ENCODE results near the gene CTNNAL1. TPM values are rescaled to one million over a fixed set of nuclear protein-coding genes. Genes with fewer than 3 reads are reported as not detected.

Gene CTNNAL1
- total RNA-seq, 2 donors from 2014 or later: 98.9 to 120 TPM

DNA sequence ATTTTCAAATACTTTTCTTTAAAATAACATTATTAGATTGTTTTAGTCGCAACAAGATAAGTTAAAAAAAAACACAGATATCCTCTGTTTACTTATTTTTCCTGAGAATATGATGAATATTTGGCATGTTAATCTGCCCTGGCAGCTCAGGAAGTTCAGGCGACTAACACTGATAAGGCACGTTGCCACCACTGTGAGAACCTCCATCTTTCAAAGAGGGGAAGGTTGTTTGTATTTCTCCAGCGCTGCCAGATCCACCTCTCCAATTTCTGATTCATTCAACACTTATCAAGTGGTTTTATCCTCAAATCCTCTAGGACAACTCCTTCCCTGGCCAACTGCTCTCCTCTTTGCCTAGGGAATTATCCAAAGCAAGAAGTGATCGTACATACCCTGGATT lies 21.8 kb downstream of the CTNNAL1 start:
- Histone ChIP-seq H3K4me1 (peaks cover 0 to 48% of the 10 kb centered on the region in 2 donors), H3K36me3 (peaks cover 14% of the 10 kb centered on the region), H3K27ac (peak overlapping the region; percentile 56 to 64), H3K4me3 (no peak overlapping the region), H3K27me3 (no peaks in the 10 kb centered on the region), H3K9me3 (no peaks in the 10 kb centered on the region)
- no peak for DNase-seq (ENCODE audit: low spot score)
- TF ChIP-seq, protein P1, sequence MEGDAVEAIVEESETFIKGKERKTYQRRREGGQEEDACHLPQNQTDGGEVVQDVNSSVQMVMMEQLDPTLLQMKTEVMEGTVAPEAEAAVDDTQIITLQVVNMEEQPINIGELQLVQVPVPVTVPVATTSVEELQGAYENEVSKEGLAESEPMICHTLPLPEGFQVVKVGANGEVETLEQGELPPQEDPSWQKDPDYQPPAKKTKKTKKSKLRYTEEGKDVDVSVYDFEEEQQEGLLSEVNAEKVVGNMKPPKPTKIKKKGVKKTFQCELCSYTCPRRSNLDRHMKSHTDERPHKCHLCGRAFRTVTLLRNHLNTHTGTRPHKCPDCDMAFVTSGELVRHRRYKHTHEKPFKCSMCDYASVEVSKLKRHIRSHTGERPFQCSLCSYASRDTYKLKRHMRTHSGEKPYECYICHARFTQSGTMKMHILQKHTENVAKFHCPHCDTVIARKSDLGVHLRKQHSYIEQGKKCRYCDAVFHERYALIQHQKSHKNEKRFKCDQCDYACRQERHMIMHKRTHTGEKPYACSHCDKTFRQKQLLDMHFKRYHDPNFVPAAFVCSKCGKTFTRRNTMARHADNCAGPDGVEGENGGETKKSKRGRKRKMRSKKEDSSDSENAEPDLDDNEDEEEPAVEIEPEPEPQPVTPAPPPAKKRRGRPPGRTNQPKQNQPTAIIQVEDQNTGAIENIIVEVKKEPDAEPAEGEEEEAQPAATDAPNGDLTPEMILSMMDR (IDR thresholded peaks at IDR 0.05): no peak

DNA sequence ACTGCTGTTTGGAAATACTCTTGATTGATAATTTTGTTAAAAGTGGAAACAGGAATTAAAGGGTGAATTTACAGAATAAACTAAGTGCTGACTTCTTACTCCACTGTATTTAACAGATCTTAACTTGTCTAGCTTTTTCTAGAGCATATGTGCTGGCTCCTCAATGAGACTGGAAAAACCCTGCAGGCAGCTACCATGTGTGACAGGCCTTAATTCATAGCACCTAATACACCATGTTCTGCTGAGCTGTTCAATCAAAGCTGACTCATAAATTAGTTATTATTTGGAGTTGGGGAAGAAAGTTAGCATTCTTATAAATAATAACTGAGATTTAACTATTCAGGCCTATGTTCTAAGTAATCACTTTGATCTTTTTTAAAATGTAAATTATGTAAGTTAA lies 29.4 kb downstream of the CTNNAL1 start:
- Histone ChIP-seq H3K4me1 (no peaks in the 10 kb centered on the region), H3K27me3 (no peaks in the 10 kb centered on the region), H3K27ac (no peak overlapping the region), H3K36me3 (peaks cover 19% of the 10 kb centered on the region), H3K9me3 (no peaks in the 10 kb centered on the region), H3K4me3 (no peak overlapping the region)
- TF ChIP-seq, protein P1 (IDR thresholded peaks at IDR 0.05): no peak
- DNase-seq (ENCODE audit: low spot score): no peak

DNA sequence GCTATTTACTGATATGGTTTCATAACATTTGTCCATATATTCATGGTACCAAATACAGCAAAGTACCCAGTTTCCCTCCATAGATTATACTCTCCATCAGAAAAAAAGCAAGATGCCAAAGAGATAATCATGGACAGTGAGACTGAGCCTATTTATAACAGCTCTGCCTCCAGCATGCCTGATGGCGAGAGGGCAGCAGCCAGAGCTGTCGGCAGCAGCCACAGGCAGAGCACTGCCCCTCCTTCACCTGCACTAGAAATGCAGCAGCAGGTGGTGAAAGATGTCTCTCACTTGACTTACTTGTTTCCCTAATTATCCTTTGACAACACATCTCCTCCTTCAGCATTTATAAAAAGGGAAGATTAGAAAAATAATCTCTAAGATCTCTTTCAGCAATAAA lies 32.4 kb downstream of the CTNNAL1 start:
- Histone ChIP-seq H3K27me3 (no peaks in the 10 kb centered on the region), H3K4me3 (no peak overlapping the region), H3K9me3 (no peaks in the 10 kb centered on the region), H3K36me3 (peaks cover 24% of the 10 kb centered on the region), H3K4me1 (no peaks in the 10 kb centered on the region), H3K27ac (peak overlapping the region; percentile 13 to 37)
- no peak for DNase-seq (ENCODE audit: low spot score)
- TF ChIP-seq, protein P1 (IDR thresholded peaks at IDR 0.05): no peak

DNA sequence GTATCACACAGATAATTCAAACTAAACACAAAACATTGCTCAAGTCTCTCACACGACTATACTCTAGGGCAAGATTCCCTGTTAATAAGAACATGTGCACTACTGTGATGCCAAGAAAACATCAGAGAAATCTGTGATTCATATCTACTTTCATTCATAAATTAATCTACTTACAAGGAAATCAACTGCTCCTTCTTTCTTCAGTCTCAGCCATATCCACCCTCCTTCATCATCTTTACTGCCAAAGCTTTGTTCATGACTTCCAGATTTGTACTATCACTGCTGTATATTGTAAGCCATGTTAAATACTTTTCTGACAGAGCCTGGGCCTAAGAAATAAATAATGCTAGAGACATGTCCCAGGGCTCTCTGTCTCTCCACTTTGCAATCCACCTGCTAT lies 35.1 kb downstream of the CTNNAL1 start:
- TF ChIP-seq, protein P1 (IDR thresholded peaks at IDR 0.05): no peak
- Histone ChIP-seq H3K27me3 (no peaks in the 10 kb centered on the region), H3K36me3 (peaks cover 24% of the 10 kb centered on the region), H3K4me3 (no peak overlapping the region), H3K27ac (no peak overlapping the region), H3K9me3 (no peaks in the 10 kb centered on the region), H3K4me1 (peaks cover 0 to 14% of the 10 kb centered on the region in 2 donors)
- no peak for DNase-seq (ENCODE audit: low spot score)

DNA sequence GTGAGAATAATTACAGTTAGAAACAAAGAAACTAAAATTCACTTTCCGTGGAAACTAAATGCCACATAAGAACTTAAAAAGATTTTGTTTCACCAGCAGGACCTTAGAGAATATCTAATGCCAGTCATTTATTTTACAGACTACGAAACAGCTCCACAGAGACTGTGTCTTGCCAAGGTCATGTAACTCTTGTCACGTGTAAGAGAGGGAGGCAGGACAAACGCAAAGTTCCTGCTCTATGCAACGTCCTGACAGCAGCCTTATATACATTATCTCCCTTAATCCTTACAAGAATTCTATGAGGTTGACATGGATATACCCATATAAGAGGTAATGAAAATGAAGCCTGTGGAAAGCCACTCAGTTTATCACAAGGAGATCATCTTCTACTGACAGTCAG lies 39.4 kb downstream of the CTNNAL1 start:
- no peak for DNase-seq (ENCODE audit: low spot score)
- Histone ChIP-seq H3K27me3 (no peaks in the 10 kb centered on the region), H3K4me3 (no peak overlapping the region), H3K4me1 (peaks cover 0 to 32% of the 10 kb centered on the region in 2 donors), H3K27ac (peak overlapping the region; percentile 57 to 85), H3K36me3 (peaks cover 12% of the 10 kb centered on the region), H3K9me3 (no peaks in the 10 kb centered on the region)
- TF ChIP-seq, protein P1 (IDR thresholded peaks at IDR 0.05): no peak

DNA sequence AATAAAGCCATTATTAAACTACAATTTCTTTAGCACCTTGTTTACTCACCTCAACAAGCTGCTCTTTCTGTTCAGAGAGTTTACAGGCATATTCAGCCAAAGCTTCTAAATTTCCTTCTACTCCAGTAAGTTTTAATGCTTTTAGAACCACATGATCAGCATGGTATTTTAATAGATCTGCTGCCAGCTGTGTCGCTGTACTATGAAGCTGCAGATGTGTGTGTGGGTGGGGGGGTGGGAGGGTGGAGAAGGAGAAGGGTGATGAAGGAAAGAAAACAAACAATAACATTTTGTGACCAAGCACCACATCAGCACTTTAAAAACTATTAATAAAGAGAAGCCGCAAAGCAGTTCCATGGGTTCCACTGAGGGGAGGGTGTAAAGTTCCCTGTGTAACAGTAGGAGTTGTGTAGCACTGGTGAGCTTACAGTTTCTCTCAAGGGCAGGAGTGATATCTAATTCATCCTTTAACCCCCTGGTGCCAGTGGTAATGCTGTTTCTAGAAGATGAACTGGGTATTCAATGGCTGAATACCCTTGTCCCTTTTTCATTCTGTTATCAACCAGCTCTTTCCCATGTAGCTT lies 40.6 kb downstream of the CTNNAL1 start:
- Histone ChIP-seq H3K36me3 (peaks cover 7% of the 10 kb centered on the region), H3K27ac (peak overlapping the region; percentile 57 to 85), H3K27me3 (no peaks in the 10 kb centered on the region), H3K4me3 (no peak overlapping the region), H3K4me1 (peaks cover 0 to 42% of the 10 kb centered on the region in 2 donors), H3K9me3 (no peaks in the 10 kb centered on the region)
- TF ChIP-seq, protein P1 (IDR thresholded peaks at IDR 0.05): no peak
- no peak for DNase-seq (ENCODE audit: low spot score)
